HFF-Myc (cell line): Measurements from ENCODE around the gene DLG2.
A peak's percentile ranks its signal among the peaks of the same experiment; 100 is the strongest.

Experiments
- DNase-seq: peaks from one replicate; pipeline ENCODE4 v3.0.0-alpha.2; 2011; ENCODE audit warnings: low read depth; ENCODE audit errors: extremely low read depth
- H3K4me3 ChIP-seq: replicated peaks from 2 replicates; pipeline ENCODE4 v1.5.1; 2011; ENCODE audit warnings: low read depth, mild to moderate bottlenecking, control low read depth, low read length
- TF ChIP-seq, protein P1 (sequence below): IDR thresholded peaks from 2 replicates; pipeline ENCODE4 v1.5.1; 2012; ENCODE audit warnings: mild to moderate bottlenecking, low read depth, low read length, control low read depth; ENCODE audit errors: missing control alignments

DLG2 gene

DNA sequence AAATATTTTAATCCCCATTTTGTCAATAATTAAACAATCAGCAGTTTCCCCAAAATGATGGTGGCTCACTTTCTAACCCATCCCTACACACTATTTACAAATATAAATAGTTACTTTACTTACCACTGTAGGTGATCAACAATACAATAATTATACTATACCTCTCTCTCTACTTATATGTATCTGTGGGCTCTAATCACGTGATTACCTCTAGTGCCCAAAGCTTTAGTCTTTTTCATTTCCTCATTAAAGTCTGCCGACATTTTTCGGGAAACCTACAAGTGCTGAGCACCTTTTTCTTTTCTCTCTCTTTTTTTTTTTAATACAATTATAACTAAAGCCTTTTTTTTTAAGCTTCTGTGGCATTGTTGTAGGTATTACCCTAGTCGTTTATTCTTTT lies 23.9 kb downstream of the DLG2 start:
- no peak for DNase-seq
- TF ChIP-seq, protein P1, sequence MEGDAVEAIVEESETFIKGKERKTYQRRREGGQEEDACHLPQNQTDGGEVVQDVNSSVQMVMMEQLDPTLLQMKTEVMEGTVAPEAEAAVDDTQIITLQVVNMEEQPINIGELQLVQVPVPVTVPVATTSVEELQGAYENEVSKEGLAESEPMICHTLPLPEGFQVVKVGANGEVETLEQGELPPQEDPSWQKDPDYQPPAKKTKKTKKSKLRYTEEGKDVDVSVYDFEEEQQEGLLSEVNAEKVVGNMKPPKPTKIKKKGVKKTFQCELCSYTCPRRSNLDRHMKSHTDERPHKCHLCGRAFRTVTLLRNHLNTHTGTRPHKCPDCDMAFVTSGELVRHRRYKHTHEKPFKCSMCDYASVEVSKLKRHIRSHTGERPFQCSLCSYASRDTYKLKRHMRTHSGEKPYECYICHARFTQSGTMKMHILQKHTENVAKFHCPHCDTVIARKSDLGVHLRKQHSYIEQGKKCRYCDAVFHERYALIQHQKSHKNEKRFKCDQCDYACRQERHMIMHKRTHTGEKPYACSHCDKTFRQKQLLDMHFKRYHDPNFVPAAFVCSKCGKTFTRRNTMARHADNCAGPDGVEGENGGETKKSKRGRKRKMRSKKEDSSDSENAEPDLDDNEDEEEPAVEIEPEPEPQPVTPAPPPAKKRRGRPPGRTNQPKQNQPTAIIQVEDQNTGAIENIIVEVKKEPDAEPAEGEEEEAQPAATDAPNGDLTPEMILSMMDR, result no peak
- no peak overlapping the region for H3K4me3 ChIP-seq

DNA sequence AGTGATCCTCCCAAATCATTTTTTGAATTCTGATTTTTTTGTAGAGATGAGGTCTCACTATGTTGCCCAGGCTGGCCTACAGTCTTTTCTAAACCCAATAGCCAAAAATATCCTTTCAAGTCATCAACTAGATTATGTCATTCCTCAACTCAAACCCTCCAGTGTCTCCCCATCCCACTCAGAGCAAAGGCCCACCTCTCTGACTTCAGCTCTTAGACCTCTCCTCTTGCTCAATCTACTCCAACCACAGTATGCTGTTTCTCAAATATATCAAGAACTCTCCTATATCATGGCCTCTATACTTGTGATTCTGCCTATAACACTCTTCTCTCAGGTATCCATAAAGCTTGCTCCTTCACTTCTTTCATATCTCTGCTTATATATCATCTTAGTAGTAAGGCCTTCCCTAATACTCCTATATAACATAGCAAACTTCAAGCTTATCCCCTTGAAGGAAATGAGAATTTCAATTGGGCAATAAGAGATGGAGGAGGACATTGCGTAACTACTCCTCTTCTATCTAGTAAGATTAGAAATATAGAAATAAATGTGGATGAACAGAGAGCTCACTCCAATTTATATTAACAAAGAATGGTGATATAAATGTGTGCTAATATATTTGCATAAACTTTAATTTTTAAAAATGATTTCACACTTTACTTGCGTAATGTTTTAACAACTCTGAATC lies 24.5 kb downstream of the DLG2 start:
- DNase-seq, result no peak
- TF ChIP-seq, protein P1, result no peak
- no peak overlapping the region for H3K4me3 ChIP-seq

DNA sequence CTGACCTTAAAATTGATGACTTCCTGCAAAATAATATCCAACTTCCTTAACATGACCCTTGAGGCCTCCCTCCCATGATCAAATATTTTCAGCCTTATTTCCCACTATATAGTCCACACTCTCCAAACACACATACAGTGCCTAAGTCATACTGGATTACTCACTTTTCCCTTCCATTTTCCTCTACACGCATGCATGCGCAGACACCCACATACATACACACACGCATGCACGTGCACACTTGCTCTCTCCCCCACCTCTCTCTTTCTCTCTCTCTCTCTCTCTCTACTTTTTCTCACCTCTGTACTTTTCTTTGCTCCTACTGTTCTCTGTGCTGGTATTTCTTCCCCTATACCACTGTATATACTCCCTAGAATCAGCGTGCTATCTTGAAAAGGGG lies 28.1 kb downstream of the DLG2 start:
- TF ChIP-seq, protein P1, result no peak
- DNase-seq, result no peak
- no peak overlapping the region for H3K4me3 ChIP-seq

DNA sequence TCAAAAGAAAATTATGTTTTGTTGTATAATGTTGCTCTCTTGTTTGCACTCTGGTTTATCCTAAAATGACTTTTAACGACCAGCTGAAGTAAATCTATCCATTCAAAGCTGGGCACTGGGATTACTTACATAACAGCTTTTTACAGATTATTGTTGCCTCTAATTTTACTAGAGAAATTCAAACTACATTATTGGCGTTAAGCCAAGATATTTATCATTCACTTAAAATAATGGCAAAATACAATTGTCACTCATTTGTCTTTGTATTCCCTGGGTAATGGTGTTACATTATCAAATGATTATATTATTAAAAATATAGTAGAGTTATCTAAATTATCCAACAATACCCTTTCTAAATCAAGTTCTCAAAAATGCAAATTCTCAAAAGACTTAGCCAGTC lies 30.3 kb downstream of the DLG2 start:
- H3K4me3 ChIP-seq, result no peak overlapping the region
- TF ChIP-seq, protein P1, result no peak
- no peak for DNase-seq

DNA sequence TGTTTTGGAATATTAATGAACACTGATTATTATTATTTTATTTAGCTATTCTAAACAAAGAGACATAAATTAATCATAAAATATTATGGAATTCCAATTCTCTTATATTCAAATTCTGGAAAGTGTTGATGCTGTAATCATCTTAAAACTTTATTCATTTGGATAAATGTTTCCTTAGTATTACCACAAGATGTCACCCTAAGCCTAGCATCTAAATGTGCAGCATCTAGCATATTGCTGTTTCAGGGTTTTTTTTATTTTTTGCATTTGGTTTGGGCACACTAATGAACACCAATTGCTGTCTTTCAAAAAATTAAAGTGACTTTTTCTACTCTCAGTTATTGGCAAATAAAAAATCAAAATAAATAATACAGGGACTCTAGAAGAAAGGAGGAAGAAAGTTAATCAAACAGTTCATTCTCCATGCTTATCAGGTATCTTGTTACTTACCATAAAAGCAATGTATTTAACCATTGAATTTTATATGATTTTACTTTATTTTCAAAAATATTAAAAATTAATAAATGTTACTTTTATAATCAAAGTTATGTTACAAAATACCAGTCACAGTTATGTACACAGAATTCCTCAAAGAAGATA lies 31.8 kb downstream of the DLG2 start:
- no peak overlapping the region for H3K4me3 ChIP-seq
- DNase-seq, result peak; percentile 19

DNA sequence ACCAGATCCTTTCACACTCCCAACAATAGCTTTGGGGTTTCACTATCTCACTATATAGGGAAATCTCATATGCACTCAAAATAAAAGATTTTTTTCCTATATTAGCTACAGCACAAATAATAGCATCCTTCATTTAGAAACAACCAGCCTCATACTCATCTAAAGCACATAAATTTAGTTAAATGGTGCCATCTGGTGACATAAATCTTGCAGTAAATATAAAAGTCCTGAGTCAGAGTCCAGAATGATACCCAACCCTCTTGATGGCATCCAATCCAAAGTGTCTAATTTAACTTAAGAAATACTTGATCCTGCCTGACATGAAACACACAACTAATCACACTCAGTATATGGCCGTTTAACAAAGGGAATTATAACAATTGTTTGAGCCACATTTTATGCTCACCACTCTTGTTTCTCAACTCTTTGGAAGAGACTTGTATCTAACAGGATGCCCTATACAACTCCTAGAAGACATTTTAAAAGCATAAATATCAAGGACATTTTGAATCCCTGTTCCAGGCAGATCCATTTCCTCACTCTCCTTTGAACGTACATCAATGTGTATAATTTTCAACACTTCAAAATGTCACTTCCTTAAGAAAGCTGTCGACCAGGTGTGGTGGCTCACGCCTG lies 36.2 kb downstream of the DLG2 start:
- DNase-seq, result peak; percentile 4
- TF ChIP-seq, protein P1, result no peak
- no peak overlapping the region for H3K4me3 ChIP-seq

More for the DNA sequence above, 31.8 kb downstream of the DLG2 start:
- TF ChIP-seq, protein P1, result no peak
